ENCODE measurements around the gene CTXND1.

DNA sequence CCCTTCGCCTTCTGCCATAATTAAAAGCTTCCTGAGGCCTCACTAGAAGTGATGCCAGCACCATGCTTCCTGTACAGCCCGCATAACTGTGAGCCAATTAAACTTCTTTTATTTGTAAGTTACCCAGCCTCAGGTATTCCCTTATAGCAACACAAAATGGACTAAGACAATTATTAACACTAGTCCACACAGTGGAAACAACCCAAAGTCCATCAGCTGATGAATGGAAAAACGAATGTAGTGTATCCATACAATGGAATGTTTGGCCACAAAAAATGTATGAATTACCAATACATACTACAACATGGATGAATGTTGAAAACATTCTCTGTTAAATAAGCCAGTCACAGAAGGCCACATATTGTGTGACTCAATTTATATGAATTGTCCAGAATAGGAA is 22.5 kb upstream of the CTXND1 start:
- TF ChIP-seq, protein P1, sequence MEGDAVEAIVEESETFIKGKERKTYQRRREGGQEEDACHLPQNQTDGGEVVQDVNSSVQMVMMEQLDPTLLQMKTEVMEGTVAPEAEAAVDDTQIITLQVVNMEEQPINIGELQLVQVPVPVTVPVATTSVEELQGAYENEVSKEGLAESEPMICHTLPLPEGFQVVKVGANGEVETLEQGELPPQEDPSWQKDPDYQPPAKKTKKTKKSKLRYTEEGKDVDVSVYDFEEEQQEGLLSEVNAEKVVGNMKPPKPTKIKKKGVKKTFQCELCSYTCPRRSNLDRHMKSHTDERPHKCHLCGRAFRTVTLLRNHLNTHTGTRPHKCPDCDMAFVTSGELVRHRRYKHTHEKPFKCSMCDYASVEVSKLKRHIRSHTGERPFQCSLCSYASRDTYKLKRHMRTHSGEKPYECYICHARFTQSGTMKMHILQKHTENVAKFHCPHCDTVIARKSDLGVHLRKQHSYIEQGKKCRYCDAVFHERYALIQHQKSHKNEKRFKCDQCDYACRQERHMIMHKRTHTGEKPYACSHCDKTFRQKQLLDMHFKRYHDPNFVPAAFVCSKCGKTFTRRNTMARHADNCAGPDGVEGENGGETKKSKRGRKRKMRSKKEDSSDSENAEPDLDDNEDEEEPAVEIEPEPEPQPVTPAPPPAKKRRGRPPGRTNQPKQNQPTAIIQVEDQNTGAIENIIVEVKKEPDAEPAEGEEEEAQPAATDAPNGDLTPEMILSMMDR (conservative IDR thresholded peaks at IDR 0.05; ENCODE audit: low read depth, low read length) = no peak
- no peak for TF ChIP-seq EZH2 (IDR thresholded peaks at IDR 0.05; ENCODE audit: low read length, unreplicated experiment)

Data from PC-3 (cell line).